CD4-positive, alpha-beta memory T cell (primary cell): ENCODE data around the gene HES6. TPM values are rescaled to one million over a fixed set of nuclear protein-coding genes. Genes with fewer than 3 reads are reported as not detected.

Source experiments
- CTCF ChIA-PET: fragments of 350-600 bp; sonication (Branson Sonifier 250); formaldehyde crosslinking; loops from one replicate; lab custom pipeline; 2021; ENCODE audit warnings: inconsistent platforms; ENCODE audit not compliant: partially characterized antibody; lab: Charles Lee
- POLR2A ChIA-PET: fragments of 350-600 bp; sonication (Branson Sonifier 250); formaldehyde crosslinking; loops from one replicate; lab custom pipeline; 2021; ENCODE audit not compliant: partially characterized antibody; lab: Charles Lee
- DNase-seq, 5 donors: peaks; one replicate each; pipeline versions ENCODE4 v3.0.0 to v3.0.0-alpha.2; 2020 to 2022; ENCODE audit warnings: mixed read lengths in 1 of 5
- H3K27ac ChIP-seq: one replicate; pipeline ENCODE4 v1.7.0; 2013; ENCODE audit warnings: low read depth, low read length
- H3K27me3 ChIP-seq: 2 replicates; pipeline ENCODE4 v1.7.0; 2013; ENCODE audit warnings: mild to moderate bottlenecking, low read length, moderate library complexity; ENCODE audit not compliant: insufficient read depth
- H3K36me3 ChIP-seq: 2 replicates; pipeline ENCODE4 v1.7.0; 2013; ENCODE audit warnings: mild to moderate bottlenecking, low read length, moderate library complexity; ENCODE audit not compliant: insufficient read depth
- H3K4me1 ChIP-seq: 2 replicates; pipeline ENCODE4 v1.7.0; 2013; ENCODE audit warnings: mild to moderate bottlenecking, low read length, moderate library complexity; ENCODE audit not compliant: insufficient read depth
- H3K4me3 ChIP-seq, 2 donors: one replicate each; pipeline ENCODE4 v1.7.0; 2013; ENCODE audit warnings: low read length in 2 of 2, mild to moderate bottlenecking in 1 of 2
- H3K9me3 ChIP-seq, 2 donors: one replicate each; pipeline ENCODE4 v1.7.0; 2013; ENCODE audit warnings: low read length in 2 of 2, control low read depth in 1 of 2; ENCODE audit not compliant: control insufficient read depth in 1 of 2
- H3K27ac Mint-ChIP-seq, 7 donors: one replicate each; pipeline ENCODE4 v1.8.0; 2020 to 2021; ENCODE audit warnings: mixed read lengths in 7 of 7, mild to moderate bottlenecking in 6 of 7, inconsistent platforms in 3 of 7, moderate library complexity in 3 of 7
- H3K27me3 Mint-ChIP-seq, 2 donors: one replicate each; pipeline ENCODE4 v1.8.0; 2020 to 2021; ENCODE audit warnings: mixed read lengths in 2 of 2
- H3K36me3 Mint-ChIP-seq, 2 donors: one replicate each; pipeline ENCODE4 v1.8.0; 2020 to 2021; ENCODE audit warnings: mixed read lengths in 2 of 2, inconsistent platforms in 1 of 2, mild to moderate bottlenecking in 1 of 2
- H3K4me1 Mint-ChIP-seq, 4 donors: one replicate each; pipeline ENCODE4 v1.8.0; 2020 to 2021; ENCODE audit warnings: mixed read lengths in 4 of 4, mild to moderate bottlenecking in 1 of 4
- H3K4me3 Mint-ChIP-seq, 8 donors: one replicate each; pipeline ENCODE4 v1.8.0; 2020 to 2021; ENCODE audit warnings: mixed read lengths in 8 of 8, mild to moderate bottlenecking in 7 of 8, moderate library complexity in 6 of 8, inconsistent platforms in 3 of 8
- H3K9me3 Mint-ChIP-seq, 8 donors: one replicate each; pipeline ENCODE4 v1.8.0; 2020 to 2021; ENCODE audit warnings: mixed read lengths in 8 of 8, mild to moderate bottlenecking in 5 of 8, inconsistent platforms in 3 of 8, moderate library complexity in 1 of 8
- intact Hi-C: fragments of 100-400 bp; cut with micrococcal nuclease; formaldehyde crosslinking; loops from one replicate; pipeline ENCODE4 v1.15.1; 2023
- polyA plus RNA-seq, 2 donors: library from polyadenylated mRNA; unstranded; fragments of 300-500 nt; fragmentation: Illumina TruSeq; gene quantifications; one replicate each; pipeline ENCODE4 v1.2.3, GENCODE V29; 2021
- total RNA-seq, 2 experiments: library from RNA; stranded (reverse); gene quantifications; one replicate each; pipeline ENCODE4 v1.2.3, GENCODE V29; 2021

HES6 gene
- total and polyA plus RNA-seq, 4 experiments from 2014 or later: 0.67 to 4.9 (median 1.5) TPM

GRCh38 chr2:238202326-238203093 is 37.3 kb downstream of the HES6 start:
- no peaks in the 10 kb centered on the region for H3K9me3 ChIP-seq
- H3K9me3 Mint-ChIP-seq: no peaks in the 10 kb centered on the region
- ChIA-PET CTCF (interaction anchor here (0.9 to 1.2 kb wide), 4 partner anchors 16 to 690 kb away, joined by 3 to 9 read pairs (median 4); no protein-coding TSS in a partner anchor), POLR2A (interaction anchor here (0.5 to 3.4 kb wide), 13 partner anchors 13 to 510 kb away, joined by 3 to 17 read pairs (median 5); partner anchors contain the start of genes HES6 and SCLY)
- DNase-seq: peak in 2 of 5 donors; percentile 10 to 58
- no peaks in the 10 kb centered on the region for H3K27me3 Mint-ChIP-seq
- peak overlapping the region; percentile 89 to 97 (median 93) for H3K27ac Mint-ChIP-seq
- H3K36me3 ChIP-seq: no peaks in the 10 kb centered on the region
- no peaks in the 10 kb centered on the region for H3K27me3 ChIP-seq
- intact Hi-C loops: loop anchor here (1.0 to 5.0 kb wide), 7 partner anchors 29 to 530 kb away; partner anchors contain the start of genes HES6, PER2 and TRAF3IP1
- peaks cover 56% of the 10 kb centered on the region for H3K4me1 ChIP-seq
- H3K27ac ChIP-seq: peak overlapping the region; percentile 79
- H3K4me3 ChIP-seq: peak overlapping the region; percentile 30 to 72
- H3K4me1 Mint-ChIP-seq: peaks cover 32 to 51% (median 40%) of the 10 kb centered on the region in 4 donors
- H3K4me3 Mint-ChIP-seq: peak overlapping the region; percentile 87 to 94 (median 91)
- H3K36me3 Mint-ChIP-seq: peaks cover 3 to 19% of the 10 kb centered on the region in 2 donors

GRCh38 chr2:238190445-238190844 is 49.4 kb downstream of the HES6 start:
- no peak overlapping the region for H3K27ac ChIP-seq
- H3K4me1 ChIP-seq: no peaks in the 10 kb centered on the region
- DNase-seq: no peak
- H3K4me3 ChIP-seq: no peak overlapping the region
- no peaks in the 10 kb centered on the region for H3K9me3 ChIP-seq
- intact Hi-C loops: loop anchor here (10.0 kb wide), 1 partner anchor 336 kb away; the partner anchor contains the start of gene RAMP1
- Mint-ChIP-seq H3K36me3 (peaks cover 61 to 82% of the 10 kb centered on the region in 2 donors), H3K9me3 (no peaks in the 10 kb centered on the region), H3K27me3 (no peaks in the 10 kb centered on the region), H3K27ac (no peak overlapping the region), H3K4me3 (no peak overlapping the region), H3K4me1 (peaks cover 0 to 5% (median 3%) of the 10 kb centered on the region in 4 donors)
- peaks cover 66% of the 10 kb centered on the region for H3K36me3 ChIP-seq
- ChIA-PET CTCF (interaction anchor here (0.7 kb wide), 1 partner anchor 14 kb away, joined by 3 read pairs; no protein-coding TSS in a partner anchor), POLR2A (interaction anchor here (0.7 to 1.3 kb wide), 2 partner anchors 12 to 14 kb away, joined by 3 to 4 read pairs; no protein-coding TSS in a partner anchor)
- no peaks in the 10 kb centered on the region for H3K27me3 ChIP-seq

Other genes starting within 250 kb of the HES6 start
- 10 to 100 TPM; 35.9 to 37.9 TPM for gene SCLY, start 179.0 kb downstream of the HES6 start, total RNA-seq
- gene SCLY, start 179.0 kb downstream of the HES6 start, polyA plus RNA-seq: 10 to 100 TPM; 17.7 to 18.9 TPM
- gene ESPNL, start 139.7 kb downstream of the HES6 start, total RNA-seq: under 1 TPM; 0.28 to 0.41 TPM
- gene ESPNL, start 139.7 kb downstream of the HES6 start, polyA plus RNA-seq: not detected
- not detected for gene KLHL30, start 101.4 kb downstream of the HES6 start, total RNA-seq
- not detected for gene KLHL30, start 101.4 kb downstream of the HES6 start, polyA plus RNA-seq
- not detected for gene ERFE, start 81.1 kb downstream of the HES6 start, total RNA-seq
- not detected for gene ERFE, start 81.1 kb downstream of the HES6 start, polyA plus RNA-seq
- 10 to 100 TPM; 78.2 to 87.8 TPM for gene ILKAP, start 36.3 kb downstream of the HES6 start, total RNA-seq
- gene ILKAP, start 36.3 kb downstream of the HES6 start, polyA plus RNA-seq: 10 to 100 TPM; 44.4 to 48.3 TPM
- gene PER2, start 48.6 kb upstream of the HES6 start, total RNA-seq: 10 to 100 TPM; 11.5 to 13.4 TPM
- gene PER2, start 48.6 kb upstream of the HES6 start, polyA plus RNA-seq: 1 to 10 TPM in 1 of 2 donors, under 1 TPM in 1; 0.42 to 5.3 TPM
- gene TRAF3IP1, start 80.5 kb upstream of the HES6 start, total RNA-seq: 10 to 100 TPM in 1 of 2 experiments, 1 to 10 TPM in 1; 6.8 to 11.0 TPM
- gene TRAF3IP1, start 80.5 kb upstream of the HES6 start, polyA plus RNA-seq: 1 to 10 TPM; 3.0 to 6.6 TPM
- gene ASB1, start 186.9 kb upstream of the HES6 start, total RNA-seq: 10 to 100 TPM; 46.5 to 48.4 TPM
- gene ASB1, start 186.9 kb upstream of the HES6 start, polyA plus RNA-seq: 10 to 100 TPM; 19.5 to 22.4 TPM